ENCODE data around the gene DLST. TPM values are rescaled to one million over a fixed set of nuclear protein-coding genes. Genes with fewer than 3 reads are reported as not detected.

DLST gene
- total and polyA plus RNA-seq, 2 experiments from 2014 or later = 10.8 to 68.7 TPM

GRCh38 chr14:74846168-74846567, 35.5 kb upstream of the DLST start:
- WGBS (ENCODE audit: low lambda C conversion rate, missing lambda C conversion rate) = 40% methylated on average over 3 of the region's 3 CpGs
- Histone ChIP-seq H3K9me3 (ENCODE audit: low read depth) (no peaks in the 10 kb centered on the region), H3K36me3 (replicated peaks; ENCODE audit: insufficient read depth, low read depth) (no peaks in the 10 kb centered on the region), H3K79me2 (no peaks in the 10 kb centered on the region), H3K27ac (peak overlapping the region; percentile 86), H3K4me3 (no peak overlapping the region), H3K9me2 (replicated peaks; ENCODE audit: insufficient read depth) (no peaks in the 10 kb centered on the region), H3K4me2 (peak overlapping the region; percentile 15), H2AFZ (no peak overlapping the region), H4K20me1 (ENCODE audit: insufficient read depth, poor library complexity, severe bottlenecking) (no peaks in the 10 kb centered on the region), H3K27me3 (no peaks in the 10 kb centered on the region), H3K4me1 (ENCODE audit: insufficient read depth) (peaks cover 18% of the 10 kb centered on the region)
- no peak for TF ChIP-seq EZH2phosphoT487 (IDR thresholded peaks at IDR 0.05; ENCODE audit: low read depth, severe bottlenecking, unreplicated experiment)
- no peak for TF ChIP-seq EZH2 (IDR thresholded peaks at IDR 0.05; ENCODE audit: borderline replicate concordance)
- TF ChIP-seq CTCF (IDR thresholded peaks at IDR 0.05; ENCODE audit: poor library complexity) = no peak
- DNase-seq (ENCODE audit: low spot score) = peak; percentile 15

GRCh38 chr14:74846968-74847665, 34.6 kb upstream of the DLST start:
- 85% methylated on average over 1 of the region's 1 CpG for WGBS (ENCODE audit: low lambda C conversion rate, missing lambda C conversion rate)
- peak overlapping the region; percentile 15 for H3K4me2 ChIP-seq
- H2AFZ ChIP-seq = no peak overlapping the region
- no peaks in the 10 kb centered on the region for H4K20me1 ChIP-seq (ENCODE audit: insufficient read depth, poor library complexity, severe bottlenecking)
- DNase-seq (ENCODE audit: low spot score) = no peak
- no peaks in the 10 kb centered on the region for H3K27me3 ChIP-seq
- no peak overlapping the region for H3K4me3 ChIP-seq
- H3K4me1 ChIP-seq (ENCODE audit: insufficient read depth) = peaks cover 18% of the 10 kb centered on the region
- H3K9me3 ChIP-seq (ENCODE audit: low read depth) = no peaks in the 10 kb centered on the region
- H3K79me2 ChIP-seq = no peaks in the 10 kb centered on the region
- H3K27ac ChIP-seq = peak overlapping the region; percentile 86
- no peaks in the 10 kb centered on the region for H3K36me3 ChIP-seq (replicated peaks; ENCODE audit: insufficient read depth, low read depth)
- no peak for TF ChIP-seq EZH2 (IDR thresholded peaks at IDR 0.05; ENCODE audit: borderline replicate concordance)
- H3K9me2 ChIP-seq (replicated peaks; ENCODE audit: insufficient read depth) = no peaks in the 10 kb centered on the region

GRCh38 chr14:74848768-74849167, 32.9 kb upstream of the DLST start:
- Histone ChIP-seq H3K36me3 (replicated peaks; ENCODE audit: insufficient read depth, low read depth) (no peaks in the 10 kb centered on the region), H3K27me3 (no peaks in the 10 kb centered on the region), H4K20me1 (ENCODE audit: insufficient read depth, poor library complexity, severe bottlenecking) (no peaks in the 10 kb centered on the region), H3K4me2 (no peak overlapping the region), H3K4me3 (no peak overlapping the region), H3K9me3 (ENCODE audit: low read depth) (no peaks in the 10 kb centered on the region), H3K27ac (no peak overlapping the region), H3K4me1 (ENCODE audit: insufficient read depth) (peaks cover 30% of the 10 kb centered on the region), H3K79me2 (no peaks in the 10 kb centered on the region), H3K9me2 (replicated peaks; ENCODE audit: insufficient read depth) (no peaks in the 10 kb centered on the region), H2AFZ (no peak overlapping the region)
- no peak for DNase-seq (ENCODE audit: low spot score)
- 87% methylated on average over 2 of the region's 2 CpGs for WGBS (ENCODE audit: low lambda C conversion rate, missing lambda C conversion rate)
- no peak for TF ChIP-seq CTCF (IDR thresholded peaks at IDR 0.05; ENCODE audit: poor library complexity)
- no peak for TF ChIP-seq EZH2phosphoT487 (IDR thresholded peaks at IDR 0.05; ENCODE audit: low read depth, severe bottlenecking, unreplicated experiment)
- TF ChIP-seq EZH2 (IDR thresholded peaks at IDR 0.05; ENCODE audit: borderline replicate concordance) = no peak

- DNase-seq (ENCODE audit: low spot score) = peak; percentile 16
- H3K4me1 ChIP-seq (ENCODE audit: insufficient read depth) = peaks cover 26% of the 10 kb centered on the region
- no peaks in the 10 kb centered on the region for H3K9me2 ChIP-seq (replicated peaks; ENCODE audit: insufficient read depth)
- no peaks in the 10 kb centered on the region for H3K27me3 ChIP-seq
- no peaks in the 10 kb centered on the region for H3K79me2 ChIP-seq
- WGBS (ENCODE audit: low lambda C conversion rate, missing lambda C conversion rate) = 35% methylated on average over 2 of the region's 2 CpGs
- H3K36me3 ChIP-seq (replicated peaks; ENCODE audit: insufficient read depth, low read depth) = no peaks in the 10 kb centered on the region
- TF ChIP-seq EZH2 (IDR thresholded peaks at IDR 0.05; ENCODE audit: borderline replicate concordance) = no peak
- TF ChIP-seq EZH2phosphoT487 (IDR thresholded peaks at IDR 0.05; ENCODE audit: low read depth, severe bottlenecking, unreplicated experiment) = no peak
- no peak for TF ChIP-seq CTCF (IDR thresholded peaks at IDR 0.05; ENCODE audit: poor library complexity)
- no peak overlapping the region for H2AFZ ChIP-seq
- peak overlapping the region; percentile 18 for H3K4me2 ChIP-seq
- H3K9me3 ChIP-seq (ENCODE audit: low read depth) = no peaks in the 10 kb centered on the region
- peak overlapping the region; percentile 83 for H3K27ac ChIP-seq
- H4K20me1 ChIP-seq (ENCODE audit: insufficient read depth, poor library complexity, severe bottlenecking) = no peaks in the 10 kb centered on the region
- no peak overlapping the region for H3K4me3 ChIP-seq
These were observed 28.7 kb upstream of the DLST start for GRCh38 chr14:74852922-74853530.

Data from hepatocyte (in vitro differentiated cells).